GM19463 (cell line): ENCODE data around the gene SMCO1.
"Not testable (repeated sequence)": the region's sequence is repeated elsewhere in the genome, so short reads cannot be mapped to it uniquely, and the experiment has no call there.

Experiments used
- ATAC-seq: cut with Tn5 transposase; IDR thresholded peaks from one replicate; pipeline ENCODE4 v1.9.1; 2021; ENCODE audit warnings: mild to moderate bottlenecking, moderate library complexity; ENCODE audit not compliant: unreplicated experiment

Gene SMCO1

DNA sequence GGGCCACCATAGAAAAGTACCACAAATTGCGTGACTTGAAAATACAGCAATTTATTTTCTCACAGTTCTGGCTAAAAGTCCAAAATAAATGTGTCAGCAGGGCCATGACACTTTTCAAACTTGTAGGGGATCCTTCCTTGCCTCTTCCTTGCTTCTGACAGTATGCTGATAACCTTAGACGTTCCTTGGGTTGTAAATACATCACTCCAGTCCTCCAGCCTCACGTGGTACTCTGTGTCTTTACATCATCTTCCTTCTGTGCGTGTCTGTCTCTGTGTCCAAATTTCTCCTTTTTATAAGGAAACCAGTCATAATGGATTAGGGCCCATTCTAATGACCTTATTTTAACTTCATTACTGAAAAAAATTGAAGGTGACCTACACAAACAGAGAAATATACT is 19.0 kb downstream of the SMCO1 start:
- ATAC-seq: no peak

DNA sequence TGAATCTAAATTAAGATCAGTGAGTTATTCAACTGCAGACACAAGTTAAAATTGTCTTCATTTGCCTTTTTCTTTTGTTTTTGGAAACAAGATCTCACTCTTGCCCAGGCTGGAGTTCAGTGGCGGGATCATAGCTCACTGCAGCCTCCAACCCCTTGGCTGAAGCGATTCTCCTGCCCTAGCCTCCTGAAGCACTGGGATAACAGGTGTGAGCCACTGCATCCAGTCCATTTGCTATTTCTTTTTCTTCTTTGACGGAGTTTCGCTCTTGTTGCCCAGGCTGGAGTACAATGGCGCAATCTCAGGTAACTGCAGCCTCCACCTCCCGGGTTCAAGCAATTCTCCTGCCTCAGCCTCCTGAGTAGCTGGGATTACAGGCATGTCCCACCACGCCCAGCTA is 21.9 kb downstream of the SMCO1 start:
- no peak for ATAC-seq

DNA sequence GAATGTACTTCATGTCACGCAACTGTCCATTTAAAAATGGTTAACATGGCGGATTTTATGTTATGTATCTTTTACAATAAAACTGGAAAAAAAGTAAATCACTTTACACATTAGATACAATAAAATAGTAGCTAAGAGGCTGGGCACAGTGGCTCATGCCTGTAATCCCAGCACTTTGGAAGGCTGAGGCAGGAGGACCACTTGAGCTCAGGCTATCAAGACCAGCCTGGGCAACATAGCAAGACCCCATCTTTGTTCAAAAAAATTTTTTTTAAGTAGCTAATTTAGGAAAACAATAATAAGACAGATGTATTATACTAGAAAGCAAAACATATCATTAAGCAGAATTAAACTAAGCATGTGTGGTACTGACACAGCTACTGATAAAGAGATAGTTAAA is 23.1 kb downstream of the SMCO1 start:
- ATAC-seq: no peak

DNA sequence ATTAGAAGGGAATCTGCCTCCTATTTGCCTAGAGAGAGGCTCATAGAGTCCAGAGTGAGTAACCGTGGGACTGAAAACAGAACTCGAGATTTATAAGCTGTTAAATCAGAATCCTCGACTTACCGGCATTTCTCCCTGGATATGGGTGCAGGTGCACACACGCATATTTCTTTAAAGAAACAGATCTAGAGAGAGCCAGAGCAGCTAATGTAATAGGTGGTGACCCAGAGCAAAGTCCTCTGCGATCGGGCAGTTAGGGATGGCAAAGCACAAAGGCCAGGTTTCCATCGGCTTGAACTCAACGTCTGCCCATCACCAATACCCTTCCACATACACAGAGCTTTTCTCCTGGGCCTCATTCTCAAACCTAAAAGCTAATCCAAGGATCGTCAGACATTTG is 25.4 kb downstream of the SMCO1 start:
- no peak for ATAC-seq

DNA sequence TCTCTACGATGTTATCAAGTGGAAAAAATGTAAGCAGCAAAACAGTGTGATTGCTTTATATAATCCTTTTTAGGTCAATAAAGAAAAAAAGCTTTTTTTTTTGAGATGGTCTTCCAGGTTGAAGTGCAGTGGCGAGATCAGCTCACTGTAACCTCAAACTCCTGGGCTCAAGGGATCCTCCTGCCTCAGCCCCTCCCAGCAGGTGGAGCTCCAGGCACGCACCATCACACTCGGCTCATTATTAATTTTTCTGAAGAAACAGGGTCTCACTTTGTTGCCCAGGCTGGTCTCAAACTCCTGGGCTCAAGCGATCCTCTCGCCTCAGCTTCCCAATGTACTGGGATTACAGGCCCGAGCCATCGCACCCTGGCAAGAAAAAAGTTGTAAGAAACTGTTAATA is 28.9 kb downstream of the SMCO1 start:
- no peak for ATAC-seq

DNA sequence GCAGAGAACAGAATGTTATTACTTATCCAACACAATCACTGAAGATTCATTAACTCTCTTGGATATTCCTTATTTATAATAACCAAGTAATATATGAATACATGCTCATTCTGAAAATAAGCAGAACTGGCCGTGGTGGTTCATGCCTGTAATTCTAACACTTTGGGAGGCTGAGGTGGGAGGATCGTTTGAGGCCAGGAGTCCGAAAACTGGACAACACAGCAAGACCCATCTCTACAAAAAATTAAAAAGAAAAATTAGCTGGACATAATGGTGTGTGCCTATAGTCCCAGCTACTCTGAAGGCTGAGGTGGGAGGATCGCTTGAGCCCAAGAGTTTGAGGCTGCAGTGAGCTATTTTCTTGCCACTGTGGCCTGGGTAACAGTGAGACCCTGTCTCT is 37.5 kb downstream of the SMCO1 start:
- ATAC-seq: no peak

DNA sequence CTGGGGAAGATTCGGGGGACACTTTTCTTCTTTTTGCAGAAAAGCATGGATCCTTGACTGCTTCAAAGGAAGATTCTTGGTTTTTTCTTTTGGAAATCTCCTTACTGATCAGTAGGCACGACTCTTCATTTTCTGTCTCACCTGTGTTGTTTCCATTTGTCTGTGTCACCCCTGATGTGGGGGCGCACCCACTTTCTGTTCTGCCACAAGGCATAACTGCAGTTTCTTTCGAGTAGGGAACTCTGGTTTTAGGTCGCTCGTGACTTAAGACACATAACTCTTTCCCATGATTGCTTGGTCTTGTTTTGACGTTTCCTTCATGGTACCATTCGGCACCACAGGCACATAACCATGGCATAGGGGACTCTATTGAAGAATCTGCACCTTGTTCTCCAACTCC is 42.9 kb downstream of the SMCO1 start:
- no peak for ATAC-seq

DNA sequence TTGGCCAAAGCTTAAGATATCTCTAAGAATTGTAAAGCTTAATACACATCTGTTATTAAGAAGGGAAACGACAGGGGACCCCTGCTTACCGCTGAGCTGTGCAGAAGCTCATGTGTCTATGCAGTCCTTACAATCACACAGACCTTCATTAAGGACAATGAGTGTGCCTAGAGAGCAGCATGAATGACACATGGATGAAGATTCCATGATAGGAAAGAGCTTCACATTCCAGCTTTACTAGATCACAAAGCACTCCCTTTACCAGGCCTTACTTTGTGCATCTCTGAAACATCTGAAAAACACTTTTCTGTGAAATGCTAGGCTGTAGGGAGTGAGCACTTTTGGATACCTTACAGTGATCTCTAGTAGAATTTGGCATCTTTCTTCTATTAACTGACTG is 43.6 kb downstream of the SMCO1 start:
- ATAC-seq: no peak

DNA sequence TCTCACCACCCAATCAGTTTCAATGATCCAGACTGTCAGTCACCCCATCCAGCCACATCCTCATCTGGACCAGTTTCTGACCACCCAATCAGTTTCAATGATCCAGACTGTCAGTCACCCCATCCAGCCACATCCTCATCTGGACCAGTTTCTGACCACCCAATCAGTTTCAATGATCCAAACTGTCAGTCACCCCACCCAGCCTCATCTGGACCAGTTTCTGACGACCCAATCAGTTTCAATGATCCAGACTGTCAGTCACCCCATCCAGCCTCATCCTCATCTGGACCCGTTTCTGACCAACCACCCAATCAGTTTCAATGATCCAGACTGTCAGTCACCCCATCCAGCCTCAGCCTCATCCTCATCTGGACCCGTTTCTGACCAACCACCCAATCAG is 45.0 kb downstream of the SMCO1 start:
- not testable (repeated sequence) for ATAC-seq

DNA sequence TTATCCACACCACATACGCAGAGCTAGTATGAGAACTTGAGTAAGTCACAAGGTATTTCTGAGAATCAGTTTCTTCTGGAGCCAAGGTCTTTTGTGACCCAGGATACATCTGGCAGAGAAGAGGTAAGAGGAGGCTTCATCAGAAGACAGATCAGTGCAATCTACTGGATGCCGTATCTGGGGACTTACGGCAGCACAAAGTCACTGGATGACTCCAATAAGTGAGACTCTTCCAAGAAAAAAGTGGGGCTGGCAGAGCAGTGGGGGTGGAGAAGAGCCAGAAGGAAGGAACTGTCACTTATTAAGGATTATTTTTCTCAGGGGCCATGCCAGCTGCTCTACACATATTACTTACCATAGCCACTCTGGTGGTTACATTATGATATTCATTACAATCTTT is 51.3 kb downstream of the SMCO1 start:
- no peak for ATAC-seq

DNA sequence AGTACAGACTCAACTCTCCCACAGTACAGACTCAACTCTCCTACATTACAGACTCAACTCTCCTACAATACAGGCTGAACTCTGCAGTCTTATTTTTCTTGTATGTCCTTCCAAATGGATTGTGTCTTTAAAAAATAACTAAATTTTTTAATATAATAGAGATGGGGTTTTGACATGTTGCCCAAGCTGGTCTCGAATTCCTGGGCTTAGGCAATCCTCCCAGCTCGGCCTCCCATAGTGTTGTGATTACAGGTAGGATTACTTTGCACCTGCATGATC is 51.7 kb downstream of the SMCO1 start:
- no peak for ATAC-seq

DNA sequence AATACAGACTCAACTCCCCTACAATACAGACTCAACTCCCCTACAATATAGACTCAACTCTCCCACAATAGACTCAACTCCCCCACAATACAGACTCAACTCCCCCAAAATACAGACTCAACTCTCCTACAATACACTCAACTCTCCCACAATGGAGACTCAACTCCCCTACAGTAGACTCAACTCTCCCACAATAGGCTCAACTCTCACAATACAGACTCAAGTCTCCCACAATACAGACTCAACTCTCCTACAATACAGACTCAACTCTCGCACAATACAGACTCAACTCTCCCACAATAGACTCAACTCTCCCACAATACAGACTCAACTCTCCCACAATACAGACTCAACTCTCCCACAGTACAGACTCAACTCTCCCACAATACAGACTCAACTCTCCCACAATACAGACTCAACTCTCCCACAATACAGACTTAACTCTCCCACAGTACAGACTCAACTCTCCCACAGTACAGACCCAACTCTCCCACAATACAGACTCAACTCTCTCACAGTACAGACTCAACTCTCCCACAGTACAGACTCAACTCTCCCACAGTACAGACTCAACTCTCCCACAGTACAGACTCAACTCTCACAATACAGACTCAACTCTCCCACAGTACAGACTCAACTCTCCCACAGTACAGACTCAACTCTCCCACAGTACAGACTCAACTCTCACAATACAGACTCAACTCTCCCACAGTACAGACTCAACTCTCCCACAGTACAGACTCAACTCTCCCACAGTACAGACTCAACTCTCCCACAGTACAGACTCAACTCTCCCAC is 52.3 kb downstream of the SMCO1 start:
- not testable (repeated sequence) for ATAC-seq

DNA sequence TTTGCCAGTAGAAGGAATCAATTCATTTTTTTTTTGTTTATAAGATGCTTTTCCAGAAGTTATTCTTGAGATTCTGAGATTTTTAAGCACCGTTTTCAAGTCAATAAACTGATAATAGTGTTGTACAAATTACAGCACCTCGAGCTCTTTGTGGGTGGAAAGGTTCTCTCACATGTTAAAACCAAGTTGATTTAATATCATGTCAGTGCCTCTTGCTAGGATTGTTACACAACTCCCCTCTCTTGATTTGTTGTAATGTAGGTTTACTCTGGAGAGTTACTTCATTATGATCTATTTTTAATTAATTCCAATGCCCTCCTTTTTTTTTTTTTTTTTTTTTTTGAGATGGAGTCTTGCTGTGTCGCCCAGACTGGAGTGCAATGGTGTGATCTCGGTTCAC is 57.1 kb downstream of the SMCO1 start:
- no peak for ATAC-seq

DNA sequence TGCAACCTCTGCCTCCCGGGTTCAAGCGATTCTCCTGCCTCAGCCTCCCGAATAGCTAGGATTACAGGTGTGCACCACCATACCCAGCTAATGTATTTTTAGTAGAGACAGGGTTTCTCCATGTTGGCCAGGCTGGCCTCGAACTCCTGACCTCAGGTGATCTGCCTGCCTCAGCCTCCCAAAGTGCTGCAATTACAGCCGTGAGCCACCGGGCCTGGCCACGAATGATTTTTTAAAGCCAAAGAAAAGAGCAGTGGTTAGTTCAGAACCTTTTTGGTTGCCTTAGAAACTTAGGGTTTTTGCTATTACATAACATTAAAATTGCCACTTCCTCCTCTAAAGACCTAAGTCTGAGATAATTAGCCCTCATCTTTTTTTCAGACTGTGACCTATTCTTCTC is 57.7 kb downstream of the SMCO1 start:
- not testable (repeated sequence) for ATAC-seq
